NCI-H2107 treated with DMSO at 0.1 percent for 48 hours (cell line): ENCODE data around the gene PUS3.
"Not testable (repeated sequence)": the region's sequence is repeated elsewhere in the genome, so short reads cannot be mapped to it uniquely, and the experiment has no call there.

ENCODE experiments used
- DNase-seq: peaks from one replicate; lab custom pipeline; 2025; ENCODE audit not compliant: unreplicated experiment; lab: John Stamatoyannopoulos, UW

PUS3 gene

GRCh38 chr11:125873881-125874555 lies 29.0 kb downstream of the PUS3 start:
- no peak for DNase-seq

- no peak for DNase-seq
These were observed 30.9 kb downstream of the PUS3 start for GRCh38 chr11:125872138-125872491.

DNA sequence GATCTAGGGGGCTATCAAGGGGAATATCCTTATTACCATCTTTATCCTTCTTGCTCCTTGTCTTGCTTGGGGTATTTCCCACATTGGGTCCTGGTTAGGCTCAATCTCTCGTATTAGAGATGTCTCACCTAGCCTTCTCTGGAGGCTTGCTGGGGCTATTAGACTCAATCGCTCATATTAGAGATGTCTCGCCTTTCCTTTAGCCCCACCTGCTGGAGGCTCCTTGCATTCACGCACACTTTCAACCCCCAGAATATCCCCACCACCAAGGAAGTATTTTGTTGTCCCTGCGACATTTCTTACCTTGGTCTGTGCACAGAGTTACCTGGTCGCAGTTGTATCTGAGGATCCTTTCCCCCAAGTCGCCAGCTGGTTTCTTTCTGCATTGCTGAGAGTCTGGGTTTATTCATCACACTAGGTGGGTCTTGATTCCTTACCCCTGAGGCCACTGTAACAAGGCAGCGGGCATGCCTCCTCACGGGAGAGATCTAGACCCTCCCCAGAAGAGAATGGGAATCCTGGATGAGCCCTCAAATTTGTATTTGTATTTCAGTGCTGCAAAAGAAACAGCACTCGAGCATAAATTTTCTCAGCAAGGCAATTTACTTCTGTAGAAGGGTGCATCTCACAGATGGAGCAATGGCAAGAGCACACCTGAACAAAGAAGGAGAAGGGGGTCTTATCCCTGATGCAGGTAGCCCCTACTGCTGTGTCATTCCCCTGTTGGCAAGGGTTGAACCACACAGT lies 31.4 kb downstream of the PUS3 start:
- DNase-seq, result no peak

GRCh38 chr11:125869521-125869920 lies 33.5 kb downstream of the PUS3 start:
- no peak for DNase-seq

DNA sequence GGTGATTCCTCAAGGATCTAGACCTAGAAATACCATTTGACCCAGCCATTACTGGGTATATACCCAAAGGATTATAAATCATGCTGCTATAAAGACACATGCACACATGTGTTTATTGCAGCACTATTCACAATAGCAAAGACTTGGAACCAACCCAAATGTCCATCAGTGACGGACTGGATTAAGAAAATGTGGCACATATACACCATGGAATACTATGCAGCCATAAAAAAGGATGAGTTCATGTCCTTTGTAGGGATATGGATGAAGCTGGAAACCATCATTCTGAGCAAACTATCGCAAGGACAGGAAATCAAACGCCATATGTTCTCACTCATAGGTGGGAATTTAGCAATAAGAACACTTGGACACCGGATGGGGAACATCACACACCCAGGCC lies 37.7 kb downstream of the PUS3 start:
- DNase-seq, result not testable (repeated sequence)

DNA sequence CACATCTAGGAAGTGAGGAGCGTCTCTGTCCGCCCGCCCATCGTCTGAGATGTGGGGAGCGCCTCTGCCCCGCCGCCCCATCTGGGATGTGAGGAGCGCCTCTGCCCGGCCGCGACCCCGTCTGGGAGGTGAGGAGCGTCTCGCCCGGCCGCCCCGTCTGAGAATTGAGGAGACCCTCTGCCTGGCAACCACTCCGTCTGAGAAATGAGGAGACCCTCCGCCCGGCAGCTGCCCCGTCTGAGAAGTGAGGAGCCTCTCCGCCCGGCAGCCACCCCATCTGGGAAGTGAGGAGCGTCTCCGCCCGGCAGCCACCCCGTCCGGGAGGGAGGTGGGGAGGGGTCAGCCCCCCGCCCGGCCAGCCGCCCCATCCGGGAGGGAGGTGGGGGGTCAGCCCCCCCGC lies 40.2 kb downstream of the PUS3 start:
- not testable (repeated sequence) for DNase-seq

DNA sequence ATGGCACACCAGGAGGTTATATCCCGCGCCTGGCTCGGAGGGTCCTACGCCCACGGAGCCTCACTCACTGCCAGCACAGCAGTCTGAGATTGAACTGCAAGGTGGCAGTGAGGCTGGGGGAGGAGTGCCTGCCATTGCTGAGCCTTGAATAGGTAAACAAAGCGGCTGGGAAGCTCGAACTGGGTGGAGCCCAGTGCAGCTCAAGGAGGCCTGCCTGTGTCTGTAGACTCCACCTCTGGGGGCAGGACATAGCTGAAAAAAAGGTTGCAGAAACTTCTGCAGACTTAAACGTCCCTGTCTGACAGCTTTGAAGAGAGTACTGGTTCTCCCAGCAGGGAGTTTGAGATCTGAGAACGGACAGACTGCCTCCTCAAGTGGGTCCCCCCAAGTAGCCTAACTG lies 45.3 kb downstream of the PUS3 start:
- DNase-seq, result not testable (repeated sequence)

DNA sequence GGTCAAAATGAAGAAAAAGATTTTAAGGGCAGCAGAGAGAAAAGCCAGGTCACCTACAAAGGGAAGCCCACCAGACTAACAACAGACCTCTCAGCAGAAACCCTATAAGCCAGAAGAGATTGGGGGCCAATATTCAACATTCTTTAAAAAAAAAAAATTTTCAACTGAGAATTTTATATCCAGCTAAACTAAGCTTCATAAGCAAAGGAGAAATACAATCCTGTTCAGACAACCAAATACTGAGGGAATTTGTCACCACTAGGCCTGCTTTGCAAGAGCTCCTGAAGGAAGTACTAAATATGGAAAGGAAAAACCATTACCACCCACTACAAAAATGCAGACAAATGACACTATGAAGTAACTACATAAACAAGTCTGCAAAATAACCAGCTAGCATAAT lies 56.8 kb downstream of the PUS3 start:
- DNase-seq, result no peak
